ENCODE results near the gene FGF21.

The FGF21 gene

GRCh38 chr19:48798937-48799336, 43.6 kb downstream of the FGF21 start:
- TF ChIP-seq CTCF (IDR thresholded peaks at IDR 0.05; ENCODE audit: unreplicated experiment in 3 of 3) = no peak
- Mint-ChIP-seq H3K4me3 (no peak overlapping the region), H3K27ac (no peak overlapping the region), H3K4me1 (peaks cover 18% of the 10 kb centered on the region), H3K36me3 (ENCODE audit: low read depth) (no peaks in the 10 kb centered on the region), H3K9me3 (no peaks in the 10 kb centered on the region), H3K27me3 (ENCODE audit: low read depth) (no peaks in the 10 kb centered on the region)

GRCh38 chr19:48799358-48800300, 44.3 kb downstream of the FGF21 start:
- Mint-ChIP-seq H3K4me3 (no peak overlapping the region), H3K4me1 (peaks cover 16% of the 10 kb centered on the region), H3K36me3 (ENCODE audit: low read depth) (no peaks in the 10 kb centered on the region), H3K27me3 (ENCODE audit: low read depth) (no peaks in the 10 kb centered on the region), H3K27ac (no peak overlapping the region), H3K9me3 (no peaks in the 10 kb centered on the region)
- no peak for TF ChIP-seq CTCF (IDR thresholded peaks at IDR 0.05; ENCODE audit: unreplicated experiment in 3 of 3)

- Mint-ChIP-seq H3K4me1 (peaks cover 19% of the 10 kb centered on the region), H3K27ac (no peak overlapping the region), H3K27me3 (ENCODE audit: low read depth) (no peaks in the 10 kb centered on the region), H3K4me3 (no peak overlapping the region), H3K9me3 (no peaks in the 10 kb centered on the region), H3K36me3 (ENCODE audit: low read depth) (no peaks in the 10 kb centered on the region)
- TF ChIP-seq CTCF (IDR thresholded peaks at IDR 0.05; ENCODE audit: unreplicated experiment in 3 of 3) = no peak
These were observed 47.3 kb downstream of the FGF21 start for GRCh38 chr19:48802623-48803022.

GRCh38 chr19:48804496-48804895, 49.2 kb downstream of the FGF21 start:
- H3K4me1 Mint-ChIP-seq = peaks cover 27% of the 10 kb centered on the region
- H3K9me3 Mint-ChIP-seq = no peaks in the 10 kb centered on the region
- TF ChIP-seq CTCF (IDR thresholded peaks at IDR 0.05; ENCODE audit: unreplicated experiment in 3 of 3) = no peak
- H3K27me3 Mint-ChIP-seq (ENCODE audit: low read depth) = no peaks in the 10 kb centered on the region
- no peaks in the 10 kb centered on the region for H3K36me3 Mint-ChIP-seq (ENCODE audit: low read depth)
- H3K27ac Mint-ChIP-seq = peak overlapping the region in 2 of 3 experiments; percentile 55 to 59
- H3K4me3 Mint-ChIP-seq = no peak overlapping the region

- no peak overlapping the region for H3K4me3 Mint-ChIP-seq
- no peaks in the 10 kb centered on the region for H3K27me3 Mint-ChIP-seq (ENCODE audit: low read depth)
- no peaks in the 10 kb centered on the region for H3K9me3 Mint-ChIP-seq
- H3K27ac Mint-ChIP-seq = peak overlapping the region in 1 of 3 experiments; percentile 55
- TF ChIP-seq CTCF (IDR thresholded peaks at IDR 0.05; ENCODE audit: unreplicated experiment in 3 of 3) = no peak
- H3K4me1 Mint-ChIP-seq = peaks cover 29% of the 10 kb centered on the region
- no peaks in the 10 kb centered on the region for H3K36me3 Mint-ChIP-seq (ENCODE audit: low read depth)
These were observed 50.1 kb downstream of the FGF21 start for GRCh38 chr19:48805452-48805851.

GRCh38 chr19:48806518-48806817, 51.1 kb downstream of the FGF21 start:
- Mint-ChIP-seq H3K27me3 (ENCODE audit: low read depth) (no peaks in the 10 kb centered on the region), H3K27ac (peak overlapping the region; percentile 86 to 94 (median 91)), H3K36me3 (ENCODE audit: low read depth) (no peaks in the 10 kb centered on the region), H3K4me1 (peaks cover 29% of the 10 kb centered on the region), H3K9me3 (no peaks in the 10 kb centered on the region), H3K4me3 (peak overlapping the region; percentile 68 to 81 (median 78))
- no peak for TF ChIP-seq CTCF (IDR thresholded peaks at IDR 0.05; ENCODE audit: unreplicated experiment in 3 of 3)

Measured in nephron (organoid).